Mucosa of rectum (tissue), 2 donors: ENCODE results near the gene CFAP46.

Experiments
- H3K27ac ChIP-seq, 2 donors: one replicate each; pipeline ENCODE4 v1.7.0; 2013; ENCODE audit warnings: inconsistent platforms in 2 of 2, low read depth in 2 of 2, low read length in 2 of 2
- H3K27me3 ChIP-seq, 2 donors: one replicate each; pipeline ENCODE4 v1.7.0; 2013; ENCODE audit warnings: low read length in 2 of 2; ENCODE audit not compliant: control insufficient read depth in 2 of 2, insufficient read depth in 2 of 2
- H3K36me3 ChIP-seq, 2 donors: one replicate each; pipeline ENCODE4 v1.7.0; 2013; ENCODE audit warnings: low read length in 2 of 2; ENCODE audit not compliant: control insufficient read depth in 2 of 2, insufficient read depth in 2 of 2
- H3K4me1 ChIP-seq, 2 donors: one replicate each; pipeline ENCODE4 v1.7.0; 2013; ENCODE audit warnings: low read length in 2 of 2, mild to moderate bottlenecking in 1 of 2; ENCODE audit not compliant: control insufficient read depth in 2 of 2, insufficient read depth in 2 of 2
- H3K4me3 ChIP-seq, 2 donors: one replicate each; pipeline ENCODE4 v1.7.0; 2013; ENCODE audit warnings: low read length in 2 of 2
- H3K9ac ChIP-seq, 2 donors: one replicate each; pipeline ENCODE4 v1.7.0; 2013; ENCODE audit warnings: low read length in 2 of 2, low read depth in 1 of 2, mild to moderate bottlenecking in 1 of 2
- H3K9me3 ChIP-seq, 2 donors: one replicate each; pipeline ENCODE4 v1.7.0; 2013; ENCODE audit warnings: low read length in 2 of 2; ENCODE audit not compliant: control insufficient read depth in 2 of 2
- donor health status: healthy.
- donor health status: Normal muscosa, but diverticular disease.

Gene CFAP46

GRCh38 chr10:132842397-132842796 is 100.0 kb downstream of the CFAP46 start:
- Histone ChIP-seq H3K4me1 (no peaks in the 10 kb centered on the region), H3K27me3 (peaks cover 0 to 1% of the 10 kb centered on the region in 2 donors), H3K36me3 (no peaks in the 10 kb centered on the region)

GRCh38 chr10:132841615-132841975 is 100.8 kb downstream of the CFAP46 start:
- H3K9me3 ChIP-seq, result peaks cover 0 to 3% of the 10 kb centered on the region in 2 donors
- H3K27ac ChIP-seq, result no peak overlapping the region
- no peak overlapping the region for H3K4me3 ChIP-seq
- no peaks in the 10 kb centered on the region for H3K4me1 ChIP-seq
- H3K27me3 ChIP-seq, result no peaks in the 10 kb centered on the region
- no peaks in the 10 kb centered on the region for H3K36me3 ChIP-seq
- no peak overlapping the region for H3K9ac ChIP-seq

More at GRCh38 chr10:132842397-132842796, 100.0 kb downstream of the CFAP46 start:
- Histone ChIP-seq H3K27ac (no peak overlapping the region), H3K9me3 (peaks cover 0 to 3% of the 10 kb centered on the region in 2 donors), H3K4me3 (no peak overlapping the region), H3K9ac (no peak overlapping the region)

- H3K4me3 ChIP-seq, result no peak overlapping the region
- H3K27ac ChIP-seq, result no peak overlapping the region
- H3K4me1 ChIP-seq, result no peaks in the 10 kb centered on the region
- peaks cover 0 to 3% of the 10 kb centered on the region in 2 donors for H3K9me3 ChIP-seq
- no peak overlapping the region for H3K9ac ChIP-seq
- H3K27me3 ChIP-seq, result no peaks in the 10 kb centered on the region
- no peaks in the 10 kb centered on the region for H3K36me3 ChIP-seq
These were observed 101.4 kb downstream of the CFAP46 start for GRCh38 chr10:132840698-132841614.

GRCh38 chr10:132839061-132839460 is 103.3 kb downstream of the CFAP46 start:
- H3K4me1 ChIP-seq, result no peaks in the 10 kb centered on the region
- H3K9me3 ChIP-seq, result peaks cover 0 to 3% of the 10 kb centered on the region in 2 donors
- no peak overlapping the region for H3K9ac ChIP-seq
- H3K27me3 ChIP-seq, result no peaks in the 10 kb centered on the region
- H3K27ac ChIP-seq, result no peak overlapping the region
- H3K36me3 ChIP-seq, result no peaks in the 10 kb centered on the region
- H3K4me3 ChIP-seq, result no peak overlapping the region

GRCh38 chr10:132838346-132838970 is 103.9 kb downstream of the CFAP46 start:
- Histone ChIP-seq H3K27me3 (no peaks in the 10 kb centered on the region), H3K9me3 (peaks cover 0 to 3% of the 10 kb centered on the region in 2 donors), H3K4me1 (no peaks in the 10 kb centered on the region), H3K27ac (no peak overlapping the region), H3K36me3 (no peaks in the 10 kb centered on the region), H3K4me3 (no peak overlapping the region), H3K9ac (no peak overlapping the region)

GRCh38 chr10:132837905-132838304 is 104.5 kb downstream of the CFAP46 start:
- H3K4me1 ChIP-seq, result no peaks in the 10 kb centered on the region
- no peak overlapping the region for H3K4me3 ChIP-seq
- no peaks in the 10 kb centered on the region for H3K27me3 ChIP-seq
- no peaks in the 10 kb centered on the region for H3K36me3 ChIP-seq
- H3K9me3 ChIP-seq, result peaks cover 0 to 3% of the 10 kb centered on the region in 2 donors
- no peak overlapping the region for H3K27ac ChIP-seq
- no peak overlapping the region for H3K9ac ChIP-seq

GRCh38 chr10:132836832-132837540 is 105.4 kb downstream of the CFAP46 start:
- H3K4me3 ChIP-seq, result no peak overlapping the region
- no peak overlapping the region for H3K9ac ChIP-seq
- H3K36me3 ChIP-seq, result no peaks in the 10 kb centered on the region
- no peaks in the 10 kb centered on the region for H3K4me1 ChIP-seq
- H3K27ac ChIP-seq, result no peak overlapping the region
- H3K9me3 ChIP-seq, result no peaks in the 10 kb centered on the region
- no peaks in the 10 kb centered on the region for H3K27me3 ChIP-seq

- no peak overlapping the region for H3K4me3 ChIP-seq
- H3K36me3 ChIP-seq, result no peaks in the 10 kb centered on the region
- H3K9me3 ChIP-seq, result no peaks in the 10 kb centered on the region
- H3K27me3 ChIP-seq, result no peaks in the 10 kb centered on the region
- no peaks in the 10 kb centered on the region for H3K4me1 ChIP-seq
- no peak overlapping the region for H3K9ac ChIP-seq
- H3K27ac ChIP-seq, result no peak overlapping the region
These were observed 106.0 kb downstream of the CFAP46 start for GRCh38 chr10:132836248-132836831.

- H3K27me3 ChIP-seq, result peaks cover 2 to 3% of the 10 kb centered on the region in 2 donors
- no peaks in the 10 kb centered on the region for H3K36me3 ChIP-seq
- no peaks in the 10 kb centered on the region for H3K9me3 ChIP-seq
- no peaks in the 10 kb centered on the region for H3K4me1 ChIP-seq
- no peak overlapping the region for H3K9ac ChIP-seq
- no peak overlapping the region for H3K4me3 ChIP-seq
- H3K27ac ChIP-seq, result no peak overlapping the region
These were observed 106.5 kb downstream of the CFAP46 start for GRCh38 chr10:132835848-132836233.
